Bronchial epithelial cell (primary cell): ENCODE measurements around the gene SRSF10. TPM values are rescaled to one million over a fixed set of nuclear protein-coding genes. Genes with fewer than 3 reads are reported as not detected.
"Not testable (repeated sequence)": the region's sequence is repeated elsewhere in the genome, so short reads cannot be mapped to it uniquely, and the experiment has no call there.

Source experiments
- DNase-seq: peaks from one replicate; pipeline ENCODE4 v3.0.0-alpha.2; 2010; ENCODE audit warnings: low read depth
- FAIRE-seq: peaks from 2 replicates; lab custom pipeline; 2011; peaks lifted over from hg19 to GRCh38; lab: Jason Lieb, UNC
- H3K27me3 ChIP-seq: 2 replicates; pipeline ENCODE4 v1.5.1; 2011; ENCODE audit warnings: low read length; ENCODE audit not compliant: control insufficient read depth, insufficient read depth
- H3K36me3 ChIP-seq: 2 replicates; pipeline ENCODE4 v1.5.1; 2011; ENCODE audit warnings: low read length; ENCODE audit not compliant: control insufficient read depth, insufficient read depth
- H3K4me3 ChIP-seq: 2 replicates; pipeline ENCODE4 v1.5.1; 2011; ENCODE audit warnings: mild to moderate bottlenecking, low read depth, low read length, control low read depth
- total RNA-seq: library from RNA; depleted of rRNA; stranded (reverse); fragments of >200 nt; gene quantifications from 2 replicates; pipeline ENCODE4 v1.2.1, GENCODE V29; 2014
- TF ChIP-seq, protein P1 (sequence below): IDR thresholded peaks from 2 replicates; pipeline ENCODE4 v1.5.1; 2011; ENCODE audit warnings: mild to moderate bottlenecking, moderate library complexity, low read length, control low read depth, inconsistent platforms; ENCODE audit not compliant: insufficient read depth, severe bottlenecking

The SRSF10 gene
- total RNA-seq, 1 donor from 2014 or later, result 52.1 TPM

- DNase-seq, result peak; percentile 71
Observed at GRCh38 chr1:24009406-24009805, 29.3 kb upstream of the SRSF10 start.

DNA sequence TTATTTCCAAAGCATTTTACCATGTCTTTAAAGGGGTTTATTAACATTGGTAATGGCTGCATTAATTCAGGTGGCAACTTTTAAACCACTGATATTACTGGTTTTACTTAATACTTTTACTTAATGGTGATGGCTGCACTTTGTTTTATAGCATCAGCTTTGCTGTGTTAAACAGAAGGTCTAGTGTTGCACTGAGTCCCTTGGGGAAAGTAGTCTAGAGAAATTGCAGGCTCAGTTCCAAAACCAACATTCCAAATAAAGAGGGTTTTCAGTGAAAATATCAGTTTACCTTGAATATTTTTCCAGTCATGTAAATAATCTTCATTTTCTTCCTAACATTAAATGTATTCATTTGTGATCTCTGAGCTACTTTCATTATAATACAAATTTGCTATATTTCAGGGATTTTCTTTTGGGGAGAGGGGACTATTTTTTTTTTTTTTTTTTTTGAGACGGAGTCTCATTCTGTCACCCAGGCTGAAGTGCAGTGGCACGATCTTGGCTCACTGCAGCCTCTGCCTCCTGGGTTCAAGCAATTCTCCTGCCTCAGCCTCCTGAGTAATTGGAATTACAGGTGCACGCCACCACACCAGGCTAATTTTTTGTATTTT lies 28.6 kb upstream of the SRSF10 start:
- not testable (repeated sequence) for H3K36me3 ChIP-seq, FAIRE-seq, DNase-seq, H3K4me3 ChIP-seq, H3K27me3 ChIP-seq

More at GRCh38 chr1:24009406-24009805, 29.3 kb upstream of the SRSF10 start:
- Histone ChIP-seq H3K4me3 (no peak overlapping the region), H3K27me3 (no peaks in the 10 kb centered on the region), H3K36me3 (no peaks in the 10 kb centered on the region)
- TF ChIP-seq, protein P1, sequence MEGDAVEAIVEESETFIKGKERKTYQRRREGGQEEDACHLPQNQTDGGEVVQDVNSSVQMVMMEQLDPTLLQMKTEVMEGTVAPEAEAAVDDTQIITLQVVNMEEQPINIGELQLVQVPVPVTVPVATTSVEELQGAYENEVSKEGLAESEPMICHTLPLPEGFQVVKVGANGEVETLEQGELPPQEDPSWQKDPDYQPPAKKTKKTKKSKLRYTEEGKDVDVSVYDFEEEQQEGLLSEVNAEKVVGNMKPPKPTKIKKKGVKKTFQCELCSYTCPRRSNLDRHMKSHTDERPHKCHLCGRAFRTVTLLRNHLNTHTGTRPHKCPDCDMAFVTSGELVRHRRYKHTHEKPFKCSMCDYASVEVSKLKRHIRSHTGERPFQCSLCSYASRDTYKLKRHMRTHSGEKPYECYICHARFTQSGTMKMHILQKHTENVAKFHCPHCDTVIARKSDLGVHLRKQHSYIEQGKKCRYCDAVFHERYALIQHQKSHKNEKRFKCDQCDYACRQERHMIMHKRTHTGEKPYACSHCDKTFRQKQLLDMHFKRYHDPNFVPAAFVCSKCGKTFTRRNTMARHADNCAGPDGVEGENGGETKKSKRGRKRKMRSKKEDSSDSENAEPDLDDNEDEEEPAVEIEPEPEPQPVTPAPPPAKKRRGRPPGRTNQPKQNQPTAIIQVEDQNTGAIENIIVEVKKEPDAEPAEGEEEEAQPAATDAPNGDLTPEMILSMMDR, result no peak
- no peak for FAIRE-seq

DNA sequence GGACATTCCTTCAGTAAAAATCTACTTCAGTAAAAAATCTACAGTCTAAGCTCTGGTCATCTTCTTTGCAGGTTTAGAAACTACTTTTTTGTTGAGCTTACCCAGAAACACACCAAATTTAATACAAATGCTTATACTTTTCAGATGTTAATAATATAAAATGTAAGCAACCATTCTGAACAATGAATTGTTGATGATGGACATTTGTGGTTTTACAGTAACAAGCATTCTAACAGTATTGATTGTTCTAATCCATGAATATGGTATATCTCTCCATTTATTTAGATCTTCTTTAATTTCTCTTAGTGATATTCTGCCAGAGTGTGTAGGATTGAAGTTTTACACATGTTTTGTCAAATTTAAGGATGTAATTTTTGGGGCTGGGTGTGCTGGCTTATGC lies 27.0 kb upstream of the SRSF10 start:
- no peaks in the 10 kb centered on the region for H3K27me3 ChIP-seq
- H3K36me3 ChIP-seq, result no peaks in the 10 kb centered on the region
- DNase-seq (no peak), FAIRE-seq (no peak)
- H3K4me3 ChIP-seq, result no peak overlapping the region
- TF ChIP-seq, protein P1, result no peak

DNA sequence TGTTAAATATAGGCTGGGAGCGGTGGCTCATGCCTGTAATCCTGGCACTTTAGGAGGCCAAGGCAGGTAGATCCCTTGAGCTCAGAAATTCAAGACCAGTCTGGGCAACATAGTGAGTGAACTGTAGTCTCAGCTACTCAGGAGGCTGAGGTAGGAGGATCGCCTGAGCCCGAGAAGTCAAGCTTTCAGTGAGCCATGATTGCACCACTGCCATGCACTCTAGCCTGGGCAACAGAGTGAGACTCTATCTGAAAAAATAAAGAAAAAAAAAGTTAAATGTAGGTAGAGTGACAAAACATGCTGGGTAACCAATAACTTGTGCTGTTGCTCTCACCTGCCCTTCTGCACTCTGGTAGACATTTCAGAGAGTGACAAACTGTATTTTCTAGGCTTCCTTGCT lies 25.0 kb upstream of the SRSF10 start:
- no peaks in the 10 kb centered on the region for H3K27me3 ChIP-seq
- no peak for FAIRE-seq
- no peak for DNase-seq
- TF ChIP-seq, protein P1, result no peak
- H3K36me3 ChIP-seq, result no peaks in the 10 kb centered on the region
- H3K4me3 ChIP-seq, result no peak overlapping the region

DNA sequence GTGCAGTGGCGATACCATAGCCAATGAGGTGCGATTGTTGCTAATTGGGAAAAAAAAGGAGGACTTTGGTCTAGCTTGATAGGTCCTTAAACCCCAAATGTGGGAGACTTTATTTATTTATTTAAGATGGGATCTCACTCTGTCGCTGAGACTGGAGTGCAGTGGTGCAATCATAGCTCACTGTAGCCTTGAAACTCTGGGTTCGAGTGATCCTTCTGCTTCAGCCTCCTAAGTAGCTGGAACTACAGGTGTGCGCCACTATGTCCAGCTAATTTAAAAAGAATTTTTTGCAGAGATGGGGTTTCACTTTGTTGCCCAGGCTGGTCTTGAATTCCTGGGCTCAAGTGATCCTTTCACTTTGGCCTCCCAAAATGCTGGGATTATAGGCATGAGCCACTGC lies 24.0 kb upstream of the SRSF10 start:
- DNase-seq (no peak), FAIRE-seq (no peak)
- no peaks in the 10 kb centered on the region for H3K27me3 ChIP-seq
- H3K4me3 ChIP-seq, result no peak overlapping the region
- no peaks in the 10 kb centered on the region for H3K36me3 ChIP-seq
- TF ChIP-seq, protein P1, result no peak

GRCh38 chr1:24003331-24003972 lies 23.3 kb upstream of the SRSF10 start:
- TF ChIP-seq, protein P1, result no peak
- Histone ChIP-seq H3K36me3 (no peaks in the 10 kb centered on the region), H3K27me3 (no peaks in the 10 kb centered on the region), H3K4me3 (no peak overlapping the region)
- peak; percentile 75 for DNase-seq
- FAIRE-seq, result peak; percentile 47
